Measurements from ENCODE around the gene CELSR2. TPM values are rescaled to one million over a fixed set of nuclear protein-coding genes. Genes with fewer than 3 reads are reported as not detected.

The CELSR2 gene
- total RNA-seq, 4 donors from 2014 or later = 14.0 to 16.7 (median 16.3) TPM

GRCh38 chr1:109279615-109280278 lies 30.4 kb downstream of the CELSR2 start:
- WGBS, 2 donors = 69 to 79% methylated on average over 5 of the region's 5 CpGs

GRCh38 chr1:109280862-109281261 lies 31.5 kb downstream of the CELSR2 start:
- H3K9me3 ChIP-seq = no peaks in the 10 kb centered on the region
- H3K4me3 ChIP-seq = peak overlapping the region in 1 of 4 donors; percentile 63
- 82 to 87% methylated on average over 12 of the region's 12 CpGs for WGBS, 2 donors
- peaks cover 0 to 60% (median 22%) of the 10 kb centered on the region in 4 donors for H3K4me1 ChIP-seq
- peak overlapping the region in 1 of 4 donors; percentile 92 for H3K27ac ChIP-seq
- no peaks in the 10 kb centered on the region for H3K27me3 ChIP-seq
- TF ChIP-seq POLR2A (IDR thresholded peaks at IDR 0.05) (no peak), EP300 (IDR thresholded peaks at IDR 0.05) (no peak), CTCF (IDR thresholded peaks at IDR 0.05) (no peak)
- no peak for DNase-seq (ENCODE audit: low spot score in 2 of 2)
- H3K36me3 ChIP-seq = peaks cover 0 to 8% (median 0%) of the 10 kb centered on the region in 3 donors

More at GRCh38 chr1:109279615-109280278, 30.4 kb downstream of the CELSR2 start:
- H3K27me3 ChIP-seq = no peaks in the 10 kb centered on the region
- H3K9me3 ChIP-seq = no peaks in the 10 kb centered on the region
- H3K4me3 ChIP-seq = no peak overlapping the region
- DNase-seq (ENCODE audit: low spot score in 2 of 2) = no peak
- no peak for TF ChIP-seq CTCF (IDR thresholded peaks at IDR 0.05)
- no peak for TF ChIP-seq EP300 (IDR thresholded peaks at IDR 0.05)
- TF ChIP-seq POLR2A (IDR thresholded peaks at IDR 0.05) = no peak
- peak overlapping the region in 1 of 4 donors; percentile 92 for H3K27ac ChIP-seq
- peaks cover 0 to 72% (median 31%) of the 10 kb centered on the region in 4 donors for H3K4me1 ChIP-seq
- peaks cover 0 to 8% (median 0%) of the 10 kb centered on the region in 3 donors for H3K36me3 ChIP-seq

- peak in 1 of 2 donors; percentile 41 for DNase-seq (ENCODE audit: low spot score in 2 of 2)
- H3K36me3 ChIP-seq = peaks cover 0 to 8% (median 0%) of the 10 kb centered on the region in 3 donors
- H3K9me3 ChIP-seq = no peaks in the 10 kb centered on the region
- peak overlapping the region; percentile 86 to 92 (median 88) for H3K27ac ChIP-seq
- peaks cover 0 to 50% (median 17%) of the 10 kb centered on the region in 4 donors for H3K4me1 ChIP-seq
- 44 to 47% methylated on average over 28 of the region's 28 CpGs for WGBS, 2 donors
- TF ChIP-seq EP300 (IDR thresholded peaks at IDR 0.05) (no peak), CTCF (IDR thresholded peaks at IDR 0.05) (no peak), POLR2A (IDR thresholded peaks at IDR 0.05) (no peak)
- H3K27me3 ChIP-seq = no peaks in the 10 kb centered on the region
- H3K4me3 ChIP-seq = peak overlapping the region; percentile 46 to 78 (median 54)
These were observed 32.5 kb downstream of the CELSR2 start for GRCh38 chr1:109281680-109282496.

GRCh38 chr1:109282497-109282951 lies 33.2 kb downstream of the CELSR2 start:
- WGBS, 2 donors = 9 to 10% methylated on average over 10 of the region's 10 CpGs
- H3K4me1 ChIP-seq = peaks cover 0 to 44% (median 12%) of the 10 kb centered on the region in 4 donors
- no peak for DNase-seq (ENCODE audit: low spot score in 2 of 2)
- peak overlapping the region; percentile 46 to 78 (median 54) for H3K4me3 ChIP-seq
- H3K36me3 ChIP-seq = peaks cover 0 to 8% (median 0%) of the 10 kb centered on the region in 3 donors
- H3K9me3 ChIP-seq = no peaks in the 10 kb centered on the region
- no peaks in the 10 kb centered on the region for H3K27me3 ChIP-seq
- peak overlapping the region; percentile 86 to 92 (median 88) for H3K27ac ChIP-seq
- no peak for TF ChIP-seq EP300 (IDR thresholded peaks at IDR 0.05)
- TF ChIP-seq CTCF (IDR thresholded peaks at IDR 0.05) = no peak
- no peak for TF ChIP-seq POLR2A (IDR thresholded peaks at IDR 0.05)
